ENCODE results near the gene TNNC1.

Gene TNNC1

DNA sequence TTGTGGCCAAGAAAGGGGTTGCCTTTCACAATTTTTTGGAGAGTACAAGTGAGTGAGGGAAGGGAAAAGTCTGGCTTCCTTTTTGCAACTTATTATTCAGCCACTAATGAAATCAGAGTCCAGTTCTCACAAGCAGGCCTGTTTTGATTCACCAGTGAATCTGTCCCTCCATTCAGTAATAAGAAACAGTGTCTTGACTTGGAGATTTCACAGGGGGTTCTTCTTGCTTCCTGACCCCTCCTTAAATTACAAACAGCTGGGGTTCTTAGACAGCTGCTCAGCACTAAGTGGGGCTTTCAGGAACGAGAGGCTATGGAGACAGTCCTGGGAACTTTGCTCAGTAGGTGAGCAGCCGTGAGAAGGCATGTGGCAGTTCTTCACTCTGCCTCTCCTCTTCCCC, 33.5 kb downstream of the TNNC1 start:
- ATAC-seq: no peak
- TF ChIP-seq SNAI2 (CRISPR knock-in tag; IDR thresholded peaks at IDR 0.05) (no peak), ZFP3 (CRISPR knock-in tag; IDR thresholded peaks at IDR 0.05) (no peak), TOX (CRISPR knock-in tag; IDR thresholded peaks at IDR 0.05; ENCODE audit: borderline replicate concordance) (no peak), ARNTL (CRISPR knock-in tag; IDR thresholded peaks at IDR 0.05; ENCODE audit: borderline replicate concordance, low read depth) (no peak), ZNF8 (CRISPR knock-in tag; IDR thresholded peaks at IDR 0.05) (no peak), ZNF70 (CRISPR knock-in tag; IDR thresholded peaks at IDR 0.05) (no peak), TCF4 (CRISPR knock-in tag; IDR thresholded peaks at IDR 0.05; ENCODE audit: borderline replicate concordance) (no peak), ZC3H10 (CRISPR knock-in tag; IDR thresholded peaks at IDR 0.05) (no peak), CSRNP3 (CRISPR knock-in tag; IDR thresholded peaks at IDR 0.05) (no peak), TSHZ2 (CRISPR knock-in tag; IDR thresholded peaks at IDR 0.05) (no peak), ISL1 (CRISPR knock-in tag; IDR thresholded peaks at IDR 0.05) (no peak), PPARA (CRISPR knock-in tag; IDR thresholded peaks at IDR 0.05; ENCODE audit: borderline replicate concordance) (no peak), CSDC2 (CRISPR knock-in tag; IDR thresholded peaks at IDR 0.05) (no peak), ESRRG (CRISPR knock-in tag; IDR thresholded peaks at IDR 0.05) (no peak), OSR1 (CRISPR knock-in tag; IDR thresholded peaks at IDR 0.05) (no peak)
- TF ChIP-seq, protein P1, sequence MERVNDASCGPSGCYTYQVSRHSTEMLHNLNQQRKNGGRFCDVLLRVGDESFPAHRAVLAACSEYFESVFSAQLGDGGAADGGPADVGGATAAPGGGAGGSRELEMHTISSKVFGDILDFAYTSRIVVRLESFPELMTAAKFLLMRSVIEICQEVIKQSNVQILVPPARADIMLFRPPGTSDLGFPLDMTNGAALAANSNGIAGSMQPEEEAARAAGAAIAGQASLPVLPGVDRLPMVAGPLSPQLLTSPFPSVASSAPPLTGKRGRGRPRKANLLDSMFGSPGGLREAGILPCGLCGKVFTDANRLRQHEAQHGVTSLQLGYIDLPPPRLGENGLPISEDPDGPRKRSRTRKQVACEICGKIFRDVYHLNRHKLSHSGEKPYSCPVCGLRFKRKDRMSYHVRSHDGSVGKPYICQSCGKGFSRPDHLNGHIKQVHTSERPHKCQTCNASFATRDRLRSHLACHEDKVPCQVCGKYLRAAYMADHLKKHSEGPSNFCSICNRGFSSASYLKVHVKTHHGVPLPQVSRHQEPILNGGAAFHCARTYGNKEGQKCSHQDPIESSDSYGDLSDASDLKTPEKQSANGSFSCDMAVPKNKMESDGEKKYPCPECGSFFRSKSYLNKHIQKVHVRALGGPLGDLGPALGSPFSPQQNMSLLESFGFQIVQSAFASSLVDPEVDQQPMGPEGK (CRISPR knock-in tag; IDR thresholded peaks at IDR 0.05; ENCODE audit: borderline replicate concordance): no peak
- TF ChIP-seq, protein P2, sequence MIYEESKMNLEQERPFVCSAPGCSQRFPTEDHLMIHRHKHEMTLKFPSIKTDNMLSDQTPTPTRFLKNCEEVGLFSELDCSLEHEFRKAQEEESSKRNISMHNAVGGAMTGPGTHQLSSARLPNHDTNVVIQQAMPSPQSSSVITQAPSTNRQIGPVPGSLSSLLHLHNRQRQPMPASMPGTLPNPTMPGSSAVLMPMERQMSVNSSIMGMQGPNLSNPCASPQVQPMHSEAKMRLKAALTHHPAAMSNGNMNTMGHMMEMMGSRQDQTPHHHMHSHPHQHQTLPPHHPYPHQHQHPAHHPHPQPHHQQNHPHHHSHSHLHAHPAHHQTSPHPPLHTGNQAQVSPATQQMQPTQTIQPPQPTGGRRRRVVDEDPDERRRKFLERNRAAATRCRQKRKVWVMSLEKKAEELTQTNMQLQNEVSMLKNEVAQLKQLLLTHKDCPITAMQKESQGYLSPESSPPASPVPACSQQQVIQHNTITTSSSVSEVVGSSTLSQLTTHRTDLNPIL (CRISPR knock-in tag; IDR thresholded peaks at IDR 0.05; ENCODE audit: low read depth): no peak

DNA sequence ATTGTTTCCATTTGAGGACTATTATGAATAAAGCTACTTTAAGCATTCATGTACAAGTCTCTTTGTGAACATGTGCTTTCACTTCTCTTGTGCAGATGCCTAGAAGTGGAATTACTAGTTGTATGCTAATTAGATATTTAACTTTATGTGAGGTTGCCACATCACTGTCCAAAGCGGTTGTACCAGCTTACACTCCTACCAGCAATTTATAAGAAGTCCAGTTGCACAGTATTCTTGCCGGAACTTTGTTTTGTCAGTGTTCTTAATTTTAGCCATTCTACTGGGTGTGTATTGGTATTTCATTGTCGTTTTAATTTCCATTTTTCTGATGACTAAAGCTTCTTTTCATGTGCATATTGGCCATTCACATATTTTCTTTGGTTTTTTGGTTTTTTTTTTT, 38.0 kb downstream of the TNNC1 start:
- TF ChIP-seq TCF4 (CRISPR knock-in tag; IDR thresholded peaks at IDR 0.05; ENCODE audit: borderline replicate concordance): no peak
- TF ChIP-seq ZFP30 (CRISPR knock-in tag; IDR thresholded peaks at IDR 0.05): no peak
- TF ChIP-seq, protein P3, sequence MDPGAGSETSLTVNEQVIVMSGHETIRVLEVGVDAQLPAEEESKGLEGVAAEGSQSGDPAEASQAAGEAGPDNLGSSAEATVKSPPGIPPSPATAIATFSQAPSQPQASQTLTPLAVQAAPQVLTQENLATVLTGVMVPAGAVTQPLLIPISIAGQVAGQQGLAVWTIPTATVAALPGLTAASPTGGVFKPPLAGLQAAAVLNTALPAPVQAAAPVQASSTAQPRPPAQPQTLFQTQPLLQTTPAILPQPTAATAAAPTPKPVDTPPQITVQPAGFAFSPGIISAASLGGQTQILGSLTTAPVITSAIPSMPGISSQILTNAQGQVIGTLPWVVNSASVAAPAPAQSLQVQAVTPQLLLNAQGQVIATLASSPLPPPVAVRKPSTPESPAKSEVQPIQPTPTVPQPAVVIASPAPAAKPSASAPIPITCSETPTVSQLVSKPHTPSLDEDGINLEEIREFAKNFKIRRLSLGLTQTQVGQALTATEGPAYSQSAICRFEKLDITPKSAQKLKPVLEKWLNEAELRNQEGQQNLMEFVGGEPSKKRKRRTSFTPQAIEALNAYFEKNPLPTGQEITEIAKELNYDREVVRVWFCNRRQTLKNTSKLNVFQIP (CRISPR knock-in tag; IDR thresholded peaks at IDR 0.05; ENCODE audit: borderline replicate concordance, low read depth): no peak
- TF ChIP-seq ZC3H10 (CRISPR knock-in tag; IDR thresholded peaks at IDR 0.05): no peak
- no peak for TF ChIP-seq OSR1 (CRISPR knock-in tag; IDR thresholded peaks at IDR 0.05)
- no peak for TF ChIP-seq ZNF8 (CRISPR knock-in tag; IDR thresholded peaks at IDR 0.05)
- ATAC-seq: no peak

DNA sequence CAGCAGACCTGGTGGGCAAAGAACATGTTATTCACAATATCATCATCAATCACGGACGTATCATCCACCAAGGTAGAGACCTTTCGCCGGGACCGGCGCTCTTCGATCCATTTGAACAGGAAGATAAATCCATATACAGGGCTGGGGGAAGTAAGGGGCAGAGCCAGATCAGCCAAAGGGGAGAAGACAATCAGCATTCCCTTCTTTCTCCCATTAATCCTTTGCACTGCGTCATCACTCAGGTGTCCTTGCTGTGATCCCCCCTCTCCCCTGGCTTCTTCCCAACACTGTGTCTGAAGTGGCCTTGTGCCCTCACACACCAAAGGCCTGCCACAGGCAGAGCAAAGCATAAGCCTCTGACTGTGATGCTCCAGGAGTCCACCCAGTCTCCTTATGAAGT, 45.4 kb downstream of the TNNC1 start:
- no peak for ATAC-seq
- TF ChIP-seq GLIS3 (CRISPR knock-in tag; IDR thresholded peaks at IDR 0.05) (no peak), TOX (CRISPR knock-in tag; IDR thresholded peaks at IDR 0.05; ENCODE audit: borderline replicate concordance) (no peak), ZFP3 (CRISPR knock-in tag; IDR thresholded peaks at IDR 0.05) (no peak), BACH2 (CRISPR knock-in tag; IDR thresholded peaks at IDR 0.05; ENCODE audit: borderline replicate concordance) (no peak), ESRRG (CRISPR knock-in tag; IDR thresholded peaks at IDR 0.05) (no peak), ARNTL (CRISPR knock-in tag; IDR thresholded peaks at IDR 0.05; ENCODE audit: borderline replicate concordance, low read depth) (no peak), ZNF565 (CRISPR knock-in tag; conservative IDR thresholded peaks at IDR 0.05; ENCODE audit: low read depth) (no peak), PPARA (CRISPR knock-in tag; IDR thresholded peaks at IDR 0.05; ENCODE audit: borderline replicate concordance) (no peak), CSRNP3 (CRISPR knock-in tag; IDR thresholded peaks at IDR 0.05) (no peak), RARB (CRISPR knock-in tag; IDR thresholded peaks at IDR 0.05) (no peak), CSDC2 (CRISPR knock-in tag; IDR thresholded peaks at IDR 0.05) (no peak), ZFP30 (CRISPR knock-in tag; IDR thresholded peaks at IDR 0.05) (no peak), ISL1 (CRISPR knock-in tag; IDR thresholded peaks at IDR 0.05) (no peak), ZNF70 (CRISPR knock-in tag; IDR thresholded peaks at IDR 0.05) (no peak), OSR1 (CRISPR knock-in tag; IDR thresholded peaks at IDR 0.05) (no peak)
- TF ChIP-seq, protein P2 (CRISPR knock-in tag; IDR thresholded peaks at IDR 0.05; ENCODE audit: low read depth): no peak
- TF ChIP-seq, protein P1 (CRISPR knock-in tag; IDR thresholded peaks at IDR 0.05; ENCODE audit: borderline replicate concordance): no peak
